C4-2B (cell line): ENCODE data around the gene F2.

Experiments used
- H3K27ac ChIP-seq: fragments of 450-650 bp; 2 replicates; pipeline ENCODE4 v1.5.1; 2017
- ZFX ChIP-seq: fragments of 450-650 bp; IDR thresholded peaks from 2 replicates; pipeline ENCODE4 v1.6.1; 2017
- TF ChIP-seq, protein P1 (sequence below): fragments of 450-650 bp; conservative IDR thresholded peaks from 2 replicates; pipeline ENCODE4 v1.5.1; 2017; ENCODE audit warnings: mild to moderate bottlenecking

F2 gene

DNA sequence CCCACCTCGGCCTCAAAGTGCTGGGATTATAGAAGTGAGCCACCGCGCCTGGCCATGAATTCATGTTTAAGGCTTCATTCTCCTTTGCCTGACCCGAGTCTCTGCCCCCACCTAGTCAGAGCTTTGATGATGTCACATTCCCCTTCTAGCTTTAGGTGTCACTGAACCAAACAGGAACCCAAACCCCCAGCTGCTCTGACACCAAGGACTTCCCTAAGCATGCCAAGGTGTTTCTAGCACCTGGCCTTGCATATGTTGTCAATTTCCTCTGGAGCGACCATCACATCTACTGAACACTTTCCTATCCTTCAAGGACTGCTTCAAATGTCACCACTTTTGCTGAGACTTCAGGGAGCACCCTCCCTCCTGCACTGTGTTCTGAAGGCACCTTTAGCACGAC is 2.3 kb downstream of the F2 start:
- TF ChIP-seq ZFX: no peak
- TF ChIP-seq, protein P1, sequence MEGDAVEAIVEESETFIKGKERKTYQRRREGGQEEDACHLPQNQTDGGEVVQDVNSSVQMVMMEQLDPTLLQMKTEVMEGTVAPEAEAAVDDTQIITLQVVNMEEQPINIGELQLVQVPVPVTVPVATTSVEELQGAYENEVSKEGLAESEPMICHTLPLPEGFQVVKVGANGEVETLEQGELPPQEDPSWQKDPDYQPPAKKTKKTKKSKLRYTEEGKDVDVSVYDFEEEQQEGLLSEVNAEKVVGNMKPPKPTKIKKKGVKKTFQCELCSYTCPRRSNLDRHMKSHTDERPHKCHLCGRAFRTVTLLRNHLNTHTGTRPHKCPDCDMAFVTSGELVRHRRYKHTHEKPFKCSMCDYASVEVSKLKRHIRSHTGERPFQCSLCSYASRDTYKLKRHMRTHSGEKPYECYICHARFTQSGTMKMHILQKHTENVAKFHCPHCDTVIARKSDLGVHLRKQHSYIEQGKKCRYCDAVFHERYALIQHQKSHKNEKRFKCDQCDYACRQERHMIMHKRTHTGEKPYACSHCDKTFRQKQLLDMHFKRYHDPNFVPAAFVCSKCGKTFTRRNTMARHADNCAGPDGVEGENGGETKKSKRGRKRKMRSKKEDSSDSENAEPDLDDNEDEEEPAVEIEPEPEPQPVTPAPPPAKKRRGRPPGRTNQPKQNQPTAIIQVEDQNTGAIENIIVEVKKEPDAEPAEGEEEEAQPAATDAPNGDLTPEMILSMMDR: no peak
- no peak overlapping the region for H3K27ac ChIP-seq

DNA sequence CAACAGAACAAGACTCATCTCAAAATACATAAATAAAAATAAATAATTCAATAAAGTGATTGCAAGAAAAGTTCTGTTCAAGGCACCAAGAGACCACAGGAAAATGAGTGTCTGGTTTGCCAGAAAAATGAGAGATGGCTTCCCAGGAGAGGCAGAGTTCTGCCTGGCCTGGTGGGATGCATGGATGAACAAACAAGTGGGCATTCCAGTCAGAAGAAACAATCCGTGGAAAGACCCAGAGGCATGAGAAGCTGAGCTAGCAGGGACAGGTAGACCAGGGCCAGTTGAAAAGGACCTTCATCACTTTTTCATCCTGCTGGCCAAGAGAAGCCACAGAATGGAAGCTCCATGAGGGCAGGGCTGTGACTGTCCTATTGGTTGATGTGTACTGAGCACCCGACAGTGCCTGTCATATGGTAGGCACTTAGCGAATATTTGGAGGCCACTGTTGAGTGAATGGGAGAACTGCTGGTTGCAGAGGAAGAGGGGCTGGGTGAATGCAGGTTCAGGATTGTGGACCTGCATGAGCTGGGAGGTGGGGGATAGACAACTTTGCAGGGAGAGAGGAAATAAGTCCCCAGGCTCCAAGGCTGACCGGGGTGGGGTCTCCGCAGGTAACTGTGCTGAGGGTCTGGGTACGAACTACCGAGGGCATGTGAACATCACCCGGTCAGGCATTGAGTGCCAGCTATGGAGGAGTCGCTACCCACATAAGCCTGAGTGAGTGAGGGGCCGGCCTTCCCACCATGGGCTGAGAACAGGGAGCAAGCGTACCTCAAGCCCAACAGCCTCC is 3.7 kb downstream of the F2 start:
- TF ChIP-seq ZFX: no peak
- TF ChIP-seq, protein P1: no peak
- no peak overlapping the region for H3K27ac ChIP-seq

DNA sequence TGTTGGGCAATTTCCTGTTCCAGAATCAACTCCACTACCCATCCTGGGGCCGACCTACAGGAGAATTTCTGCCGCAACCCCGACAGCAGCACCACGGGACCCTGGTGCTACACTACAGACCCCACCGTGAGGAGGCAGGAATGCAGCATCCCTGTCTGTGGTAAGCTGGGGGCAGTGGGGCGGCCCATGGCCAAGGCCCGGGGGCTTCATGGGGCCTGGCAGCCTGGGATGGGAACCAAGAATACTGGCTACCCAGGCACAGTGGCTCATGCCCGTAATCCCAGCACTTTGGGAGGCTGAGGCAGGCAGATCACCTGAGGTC is 4.3 kb downstream of the F2 start:
- no peak for TF ChIP-seq ZFX
- TF ChIP-seq, protein P1: no peak
- H3K27ac ChIP-seq: no peak overlapping the region

DNA sequence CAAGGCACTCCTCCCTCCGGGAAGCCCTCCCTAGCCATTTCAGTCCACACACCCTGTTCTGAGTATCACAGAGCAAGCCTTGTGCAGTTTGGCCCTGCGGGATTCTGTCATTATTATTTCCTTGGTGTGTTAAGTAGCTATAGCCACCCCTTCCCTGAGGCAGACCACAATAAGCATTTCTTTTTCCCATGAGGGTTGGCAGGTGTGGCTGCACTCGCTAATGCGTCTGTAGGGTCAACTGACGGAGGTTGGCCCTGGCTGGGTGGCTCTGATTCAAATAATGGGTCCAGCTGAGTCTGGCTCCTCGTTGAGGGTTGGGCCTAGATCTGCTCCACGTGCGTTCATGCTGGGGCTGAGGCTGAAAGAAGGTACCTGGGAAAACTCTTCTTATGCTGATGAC is 5.1 kb downstream of the F2 start:
- TF ChIP-seq, protein P1: no peak
- no peak for TF ChIP-seq ZFX
- no peak overlapping the region for H3K27ac ChIP-seq

DNA sequence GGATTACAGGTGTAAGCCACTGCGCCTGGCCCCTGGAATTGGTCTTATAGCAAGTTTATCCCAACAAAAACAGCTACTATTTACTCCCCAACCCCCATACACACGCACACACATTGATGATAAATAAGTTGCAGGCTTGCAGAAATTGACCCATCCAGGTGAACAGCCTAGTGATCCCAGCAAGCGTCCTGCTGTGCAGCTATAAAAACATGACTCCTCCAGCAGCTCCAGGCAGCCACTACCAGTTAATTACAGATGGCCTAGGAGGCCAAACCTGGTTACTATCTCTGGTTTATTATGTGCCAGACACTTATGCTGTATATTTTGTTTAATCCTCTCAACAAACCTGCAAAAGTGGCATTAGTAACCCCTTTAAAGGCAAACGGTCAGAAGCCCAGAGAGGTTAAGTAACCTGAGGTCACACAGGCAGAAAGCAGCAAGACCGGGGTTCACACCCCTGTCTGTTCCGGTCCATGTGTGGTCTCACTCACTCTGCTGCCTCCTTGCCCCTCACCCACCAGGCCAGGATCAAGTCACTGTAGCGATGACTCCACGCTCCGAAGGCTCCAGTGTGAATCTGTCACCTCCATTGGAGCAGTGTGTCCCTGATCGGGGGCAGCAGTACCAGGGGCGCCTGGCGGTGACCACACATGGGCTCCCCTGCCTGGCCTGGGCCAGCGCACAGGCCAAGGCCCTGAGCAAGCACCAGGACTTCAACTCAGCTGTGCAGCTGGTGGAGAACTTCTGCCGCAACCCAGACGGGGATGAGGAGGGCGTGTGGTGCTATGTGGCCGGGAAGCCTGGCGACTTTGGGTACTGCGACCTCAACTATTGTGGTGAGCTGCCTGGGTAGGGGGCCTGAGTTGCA is 6.6 kb downstream of the F2 start:
- no peak for TF ChIP-seq ZFX
- TF ChIP-seq, protein P1: no peak

DNA sequence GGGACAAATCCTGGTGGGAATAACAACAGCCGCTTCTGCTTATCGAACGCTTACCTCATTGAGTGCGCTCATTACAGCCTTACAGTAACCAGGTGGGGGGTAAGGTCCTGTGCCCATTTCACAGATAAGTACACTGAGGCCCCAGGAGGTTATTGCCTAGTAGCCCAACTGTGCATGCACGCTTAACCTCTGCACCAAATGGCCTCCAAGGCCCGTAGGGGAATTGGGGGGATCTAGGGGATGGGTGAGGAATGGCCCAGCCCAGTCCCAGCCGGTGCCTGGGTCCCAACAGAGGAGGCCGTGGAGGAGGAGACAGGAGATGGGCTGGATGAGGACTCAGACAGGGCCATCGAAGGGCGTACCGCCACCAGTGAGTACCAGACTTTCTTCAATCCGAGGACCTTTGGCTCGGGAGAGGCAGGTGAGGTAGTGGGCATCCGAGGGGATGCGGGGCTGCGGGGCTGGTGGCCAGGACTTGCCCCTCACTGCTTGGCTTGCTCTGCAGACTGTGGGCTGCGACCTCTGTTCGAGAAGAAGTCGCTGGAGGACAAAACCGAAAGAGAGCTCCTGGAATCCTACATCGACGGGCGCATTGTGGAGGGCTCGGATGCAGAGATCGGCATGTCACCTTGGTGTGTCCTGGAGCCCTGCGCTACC is 7.3 kb downstream of the F2 start:
- no peak overlapping the region for H3K27ac ChIP-seq
- no peak for TF ChIP-seq ZFX
- TF ChIP-seq, protein P1: no peak

More for the DNA sequence above, 6.6 kb downstream of the F2 start:
- no peak overlapping the region for H3K27ac ChIP-seq
